Stimulated activated CD8-positive, alpha-beta memory T cell treated with anti-CD3 and anti-CD28 coated beads, Interleukin-7, amount 100 ng/mL, for 4 hours (primary cell): ENCODE measurements around the gene CADM1.

Source experiments
- DNase-seq, 2 donors: peaks; one replicate each; pipeline ENCODE4 v3.0.0-alpha.2; 2020; ENCODE audit warnings: low read depth in 2 of 2

The CADM1 gene

GRCh38 chr11:115153135-115153534 is 351.1 kb downstream of the CADM1 start:
- DNase-seq: no peak

- no peak for DNase-seq
These were observed 353.2 kb downstream of the CADM1 start for GRCh38 chr11:115151010-115151409.

GRCh38 chr11:115148691-115149090 is 355.5 kb downstream of the CADM1 start:
- DNase-seq: no peak

GRCh38 chr11:115148101-115148500 is 356.1 kb downstream of the CADM1 start:
- no peak for DNase-seq

- no peak for DNase-seq
These were observed 356.9 kb downstream of the CADM1 start for GRCh38 chr11:115147243-115147807.

GRCh38 chr11:115146425-115146824 is 357.8 kb downstream of the CADM1 start:
- DNase-seq: no peak

- no peak for DNase-seq
These were observed 358.9 kb downstream of the CADM1 start for GRCh38 chr11:115145324-115145723.

- DNase-seq: no peak
These were observed 359.3 kb downstream of the CADM1 start for GRCh38 chr11:115144914-115145313.

GRCh38 chr11:115144014-115144413 is 360.2 kb downstream of the CADM1 start:
- DNase-seq: no peak

GRCh38 chr11:115141231-115142114 is 362.7 kb downstream of the CADM1 start:
- DNase-seq: no peak

GRCh38 chr11:115135936-115136335 is 368.3 kb downstream of the CADM1 start:
- DNase-seq: no peak

- no peak for DNase-seq
These were observed 369.3 kb downstream of the CADM1 start for GRCh38 chr11:115134926-115135325.

GRCh38 chr11:115133475-115134209 is 370.6 kb downstream of the CADM1 start:
- no peak for DNase-seq

- no peak for DNase-seq
These were observed 371.6 kb downstream of the CADM1 start for GRCh38 chr11:115132436-115133228.

GRCh38 chr11:115129473-115130289 is 374.5 kb downstream of the CADM1 start:
- DNase-seq: no peak

GRCh38 chr11:115128226-115128625 is 376.0 kb downstream of the CADM1 start:
- DNase-seq: no peak

GRCh38 chr11:115127790-115128189 is 376.4 kb downstream of the CADM1 start:
- DNase-seq: no peak

- DNase-seq: no peak
These were observed 377.6 kb downstream of the CADM1 start for GRCh38 chr11:115126515-115127208.

GRCh38 chr11:115126092-115126491 is 378.1 kb downstream of the CADM1 start:
- DNase-seq: no peak

- no peak for DNase-seq
These were observed 379.4 kb downstream of the CADM1 start for GRCh38 chr11:115124786-115125185.
